Activated naive CD8-positive, alpha-beta T cell treated with anti-CD3 and anti-CD28 coated beads, Interleukin-2, amount 50 U/mL, for 24 hours (primary cell): ENCODE data around the gene DAD1.
A peak's percentile ranks its signal among the peaks of the same experiment; 100 is the strongest.
"Not testable (repeated sequence)": the region's sequence is repeated elsewhere in the genome, so short reads cannot be mapped to it uniquely, and the experiment has no call there.

ENCODE experiments used
- ATAC-seq: fragments of 150-1000 bp; cut with Tn5 transposase; one replicate; pipeline ENCODE4 v1.10.0; 2021
- DNase-seq: peaks from one replicate; pipeline ENCODE4 v3.0.0; 2021
- H3K27ac Mint-ChIP-seq: one replicate; pipeline ENCODE4 v1.8.0; 2021; ENCODE audit warnings: mild to moderate bottlenecking, mixed read lengths
- H3K27me3 Mint-ChIP-seq: one replicate; pipeline ENCODE4 v1.8.0; 2021; ENCODE audit warnings: mixed read lengths
- H3K36me3 Mint-ChIP-seq: one replicate; pipeline ENCODE4 v1.8.0; 2021; ENCODE audit warnings: low read depth, mixed read lengths
- H3K4me1 Mint-ChIP-seq: one replicate; pipeline ENCODE4 v1.8.0; 2021; ENCODE audit warnings: mixed read lengths
- H3K4me3 Mint-ChIP-seq: one replicate; pipeline ENCODE4 v1.8.0; 2021; ENCODE audit warnings: mild to moderate bottlenecking, moderate library complexity, mixed read lengths
- H3K9me3 Mint-ChIP-seq: one replicate; pipeline ENCODE4 v1.8.0; 2021; ENCODE audit warnings: mixed read lengths

The DAD1 gene

GRCh38 chr14:22593189-22593588 is 4.2 kb upstream of the DAD1 start:
- H3K4me1 Mint-ChIP-seq, result peaks cover 41% of the 10 kb centered on the region
- no peak overlapping the region for H3K4me3 Mint-ChIP-seq
- DNase-seq (no peak), ATAC-seq (no peak)
- no peak overlapping the region for H3K27ac Mint-ChIP-seq
- H3K36me3 Mint-ChIP-seq, result peaks cover 2% of the 10 kb centered on the region
- peaks cover 3% of the 10 kb centered on the region for H3K27me3 Mint-ChIP-seq
- H3K9me3 Mint-ChIP-seq, result no peaks in the 10 kb centered on the region

- H3K9me3 Mint-ChIP-seq, result no peaks in the 10 kb centered on the region
- peak; percentile 12 for ATAC-seq
- peak overlapping the region; percentile 96 for H3K27ac Mint-ChIP-seq
- peaks cover 3% of the 10 kb centered on the region for H3K27me3 Mint-ChIP-seq
- peaks cover 78% of the 10 kb centered on the region for H3K4me1 Mint-ChIP-seq
- H3K36me3 Mint-ChIP-seq, result peaks cover 29% of the 10 kb centered on the region
- H3K4me3 Mint-ChIP-seq, result peak overlapping the region; percentile 92
- DNase-seq, result no peak
Measured at GRCh38 chr14:22588526-22589095, 413 bp downstream of the DAD1 start.

GRCh38 chr14:22587677-22588422 is 1.2 kb downstream of the DAD1 start:
- Mint-ChIP-seq H3K36me3 (peaks cover 34% of the 10 kb centered on the region), H3K27ac (peak overlapping the region; percentile 96), H3K4me1 (peaks cover 85% of the 10 kb centered on the region), H3K4me3 (peak overlapping the region; percentile 92)
- not testable (repeated sequence) for ATAC-seq, H3K9me3 Mint-ChIP-seq, DNase-seq, H3K27me3 Mint-ChIP-seq

- H3K4me1 Mint-ChIP-seq, result peaks cover 86% of the 10 kb centered on the region
- peak overlapping the region; percentile 92 for H3K4me3 Mint-ChIP-seq
- ATAC-seq (no peak), DNase-seq (no peak)
- H3K27me3 Mint-ChIP-seq, result peaks cover 3% of the 10 kb centered on the region
- H3K9me3 Mint-ChIP-seq, result no peaks in the 10 kb centered on the region
- peak overlapping the region; percentile 96 for H3K27ac Mint-ChIP-seq
- peaks cover 35% of the 10 kb centered on the region for H3K36me3 Mint-ChIP-seq
Measured at GRCh38 chr14:22587247-22587646, 1.8 kb downstream of the DAD1 start.

- ATAC-seq (peak; percentile 58), DNase-seq (no peak)
- Mint-ChIP-seq H3K27ac (peak overlapping the region; percentile 64), H3K4me3 (peak overlapping the region; percentile 51), H3K9me3 (no peaks in the 10 kb centered on the region), H3K36me3 (peaks cover 43% of the 10 kb centered on the region), H3K4me1 (peaks cover 84% of the 10 kb centered on the region), H3K27me3 (peaks cover under 1% of the 10 kb centered on the region)
Measured at GRCh38 chr14:22583994-22584393, 5.0 kb downstream of the DAD1 start.

- Mint-ChIP-seq H3K27ac (no peak overlapping the region), H3K9me3 (peaks cover 4% of the 10 kb centered on the region), H3K4me3 (no peak overlapping the region), H3K27me3 (no peaks in the 10 kb centered on the region), H3K36me3 (peaks cover 48% of the 10 kb centered on the region), H3K4me1 (peaks cover 80% of the 10 kb centered on the region)
- no peak for ATAC-seq
- no peak for DNase-seq
Measured at GRCh38 chr14:22580625-22581024, 8.4 kb downstream of the DAD1 start.

GRCh38 chr14:22579881-22580280 is 9.1 kb downstream of the DAD1 start:
- no peak overlapping the region for H3K27ac Mint-ChIP-seq
- DNase-seq (no peak), ATAC-seq (no peak)
- H3K36me3 Mint-ChIP-seq, result peaks cover 49% of the 10 kb centered on the region
- H3K4me3 Mint-ChIP-seq, result no peak overlapping the region
- H3K27me3 Mint-ChIP-seq, result no peaks in the 10 kb centered on the region
- peaks cover 4% of the 10 kb centered on the region for H3K9me3 Mint-ChIP-seq
- peaks cover 74% of the 10 kb centered on the region for H3K4me1 Mint-ChIP-seq

- Mint-ChIP-seq H3K4me3 (peak overlapping the region; percentile 25), H3K9me3 (peaks cover 4% of the 10 kb centered on the region), H3K27ac (no peak overlapping the region), H3K4me1 (peaks cover 72% of the 10 kb centered on the region), H3K36me3 (peaks cover 52% of the 10 kb centered on the region), H3K27me3 (no peaks in the 10 kb centered on the region)
- DNase-seq (no peak), ATAC-seq (no peak)
Measured at GRCh38 chr14:22579236-22579635, 9.8 kb downstream of the DAD1 start.

- Mint-ChIP-seq H3K36me3 (peaks cover 57% of the 10 kb centered on the region), H3K27me3 (no peaks in the 10 kb centered on the region), H3K27ac (peak overlapping the region; percentile 65), H3K9me3 (peaks cover 4% of the 10 kb centered on the region), H3K4me1 (peaks cover 69% of the 10 kb centered on the region), H3K4me3 (peak overlapping the region; percentile 39)
- DNase-seq, result no peak
- ATAC-seq, result peak; percentile 86
Measured at GRCh38 chr14:22577334-22577908, 11.6 kb downstream of the DAD1 start.

- DNase-seq (no peak), ATAC-seq (no peak)
- Mint-ChIP-seq H3K4me3 (no peak overlapping the region), H3K4me1 (peaks cover 65% of the 10 kb centered on the region), H3K9me3 (peaks cover 4% of the 10 kb centered on the region), H3K36me3 (peaks cover 73% of the 10 kb centered on the region), H3K27ac (no peak overlapping the region), H3K27me3 (no peaks in the 10 kb centered on the region)
Measured at GRCh38 chr14:22573804-22574203, 15.2 kb downstream of the DAD1 start.

GRCh38 chr14:22572562-22573058 is 16.4 kb downstream of the DAD1 start:
- no peaks in the 10 kb centered on the region for H3K27me3 Mint-ChIP-seq
- peak overlapping the region; percentile 21 for H3K27ac Mint-ChIP-seq
- no peak overlapping the region for H3K4me3 Mint-ChIP-seq
- H3K4me1 Mint-ChIP-seq, result peaks cover 68% of the 10 kb centered on the region
- no peak for ATAC-seq
- DNase-seq, result no peak
- peaks cover 3% of the 10 kb centered on the region for H3K9me3 Mint-ChIP-seq
- H3K36me3 Mint-ChIP-seq, result peaks cover 74% of the 10 kb centered on the region

- peak; percentile 83 for ATAC-seq
- H3K27me3 Mint-ChIP-seq, result no peaks in the 10 kb centered on the region
- peaks cover 68% of the 10 kb centered on the region for H3K36me3 Mint-ChIP-seq
- H3K27ac Mint-ChIP-seq, result peak overlapping the region; percentile 99
- no peaks in the 10 kb centered on the region for H3K9me3 Mint-ChIP-seq
- H3K4me1 Mint-ChIP-seq, result peaks cover 74% of the 10 kb centered on the region
- DNase-seq, result peak; percentile 76
- peak overlapping the region; percentile 89 for H3K4me3 Mint-ChIP-seq
Measured at GRCh38 chr14:22570132-22570949, 18.7 kb downstream of the DAD1 start.

GRCh38 chr14:22569737-22570131 is 19.3 kb downstream of the DAD1 start:
- Mint-ChIP-seq H3K4me1 (peaks cover 78% of the 10 kb centered on the region), H3K9me3 (no peaks in the 10 kb centered on the region), H3K36me3 (peaks cover 68% of the 10 kb centered on the region)

GRCh38 chr14:22569106-22569736 is 19.8 kb downstream of the DAD1 start:
- H3K9me3 Mint-ChIP-seq, result no peaks in the 10 kb centered on the region
- peak overlapping the region; percentile 99 for H3K27ac Mint-ChIP-seq
- no peak for ATAC-seq
- peaks cover 79% of the 10 kb centered on the region for H3K4me1 Mint-ChIP-seq
- H3K27me3 Mint-ChIP-seq, result no peaks in the 10 kb centered on the region
- H3K36me3 Mint-ChIP-seq, result peaks cover 68% of the 10 kb centered on the region
- H3K4me3 Mint-ChIP-seq, result peak overlapping the region; percentile 89
- DNase-seq, result no peak

More at GRCh38 chr14:22569737-22570131, 19.3 kb downstream of the DAD1 start:
- Mint-ChIP-seq H3K4me3 (peak overlapping the region; percentile 89), H3K27me3 (no peaks in the 10 kb centered on the region), H3K27ac (peak overlapping the region; percentile 99)
- no peak for DNase-seq
- ATAC-seq, result no peak
